ENCODE data around the gene THSD7A. TPM values are rescaled to one million over a fixed set of nuclear protein-coding genes. Genes with fewer than 3 reads are reported as not detected.

Gene THSD7A
- total and polyA plus RNA-seq, 10 of the 15 experiments (the other 5 are each of a cell fraction or from before 2014, with no cell fraction given) = 0.03 to 0.09 (median 0.03) TPM; not detected in 7

DNA sequence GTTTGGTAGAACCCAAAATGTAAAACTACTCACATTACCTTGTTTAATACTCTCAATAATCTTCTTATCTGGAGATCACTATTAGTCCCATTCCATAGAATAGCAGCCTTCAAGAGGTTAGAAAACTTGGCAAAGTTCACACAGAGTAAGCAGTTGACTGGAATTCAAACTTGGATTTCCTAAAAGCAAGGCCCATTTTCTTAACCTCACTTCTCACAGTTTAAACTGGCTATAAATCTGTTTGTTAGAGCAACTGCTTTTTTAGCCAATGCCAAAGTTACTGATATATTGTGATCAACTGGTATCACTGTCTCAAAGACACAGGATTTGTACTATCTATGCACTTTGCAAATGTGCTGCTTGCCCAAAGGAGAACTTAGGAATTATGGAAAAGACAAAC lies 230.2 kb downstream of the THSD7A start (continued):
- TF ChIP-seq, protein P1, sequence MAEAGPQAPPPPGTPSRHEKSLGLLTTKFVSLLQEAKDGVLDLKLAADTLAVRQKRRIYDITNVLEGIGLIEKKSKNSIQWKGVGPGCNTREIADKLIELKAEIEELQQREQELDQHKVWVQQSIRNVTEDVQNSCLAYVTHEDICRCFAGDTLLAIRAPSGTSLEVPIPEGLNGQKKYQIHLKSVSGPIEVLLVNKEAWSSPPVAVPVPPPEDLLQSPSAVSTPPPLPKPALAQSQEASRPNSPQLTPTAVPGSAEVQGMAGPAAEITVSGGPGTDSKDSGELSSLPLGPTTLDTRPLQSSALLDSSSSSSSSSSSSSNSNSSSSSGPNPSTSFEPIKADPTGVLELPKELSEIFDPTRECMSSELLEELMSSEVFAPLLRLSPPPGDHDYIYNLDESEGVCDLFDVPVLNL (IDR thresholded peaks at IDR 0.05; ENCODE audit: low read depth, low read length) = no peak
- TF ChIP-seq NBN (IDR thresholded peaks at IDR 0.05) = no peak
- no peak for TF ChIP-seq PAX5 (IDR thresholded peaks at IDR 0.05; ENCODE audit: borderline replicate concordance, low read depth, low read length)
- no peak for TF ChIP-seq IKZF1 (conservative IDR thresholded peaks at IDR 0.05)
- TF ChIP-seq, protein P2, sequence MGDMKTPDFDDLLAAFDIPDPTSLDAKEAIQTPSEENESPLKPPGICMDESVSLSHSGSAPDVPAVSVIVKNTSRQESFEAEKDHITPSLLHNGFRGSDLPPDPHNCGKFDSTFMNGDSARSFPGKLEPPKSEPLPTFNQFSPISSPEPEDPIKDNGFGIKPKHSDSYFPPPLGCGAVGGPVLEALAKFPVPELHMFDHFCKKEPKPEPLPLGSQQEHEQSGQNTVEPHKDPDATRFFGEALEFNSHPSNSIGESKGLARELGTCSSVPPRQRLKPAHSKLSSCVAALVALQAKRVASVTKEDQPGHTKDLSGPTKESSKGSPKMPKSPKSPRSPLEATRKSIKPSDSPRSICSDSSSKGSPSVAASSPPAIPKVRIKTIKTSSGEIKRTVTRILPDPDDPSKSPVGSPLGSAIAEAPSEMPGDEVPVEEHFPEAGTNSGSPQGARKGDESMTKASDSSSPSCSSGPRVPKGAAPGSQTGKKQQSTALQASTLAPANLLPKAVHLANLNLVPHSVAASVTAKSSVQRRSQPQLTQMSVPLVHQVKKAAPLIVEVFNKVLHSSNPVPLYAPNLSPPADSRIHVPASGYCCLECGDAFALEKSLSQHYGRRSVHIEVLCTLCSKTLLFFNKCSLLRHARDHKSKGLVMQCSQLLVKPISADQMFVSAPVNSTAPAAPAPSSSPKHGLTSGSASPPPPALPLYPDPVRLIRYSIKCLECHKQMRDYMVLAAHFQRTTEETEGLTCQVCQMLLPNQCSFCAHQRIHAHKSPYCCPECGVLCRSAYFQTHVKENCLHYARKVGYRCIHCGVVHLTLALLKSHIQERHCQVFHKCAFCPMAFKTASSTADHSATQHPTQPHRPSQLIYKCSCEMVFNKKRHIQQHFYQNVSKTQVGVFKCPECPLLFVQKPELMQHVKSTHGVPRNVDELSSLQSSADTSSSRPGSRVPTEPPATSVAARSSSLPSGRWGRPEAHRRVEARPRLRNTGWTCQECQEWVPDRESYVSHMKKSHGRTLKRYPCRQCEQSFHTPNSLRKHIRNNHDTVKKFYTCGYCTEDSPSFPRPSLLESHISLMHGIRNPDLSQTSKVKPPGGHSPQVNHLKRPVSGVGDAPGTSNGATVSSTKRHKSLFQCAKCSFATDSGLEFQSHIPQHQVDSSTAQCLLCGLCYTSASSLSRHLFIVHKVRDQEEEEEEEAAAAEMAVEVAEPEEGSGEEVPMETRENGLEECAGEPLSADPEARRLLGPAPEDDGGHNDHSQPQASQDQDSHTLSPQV (IDR thresholded peaks at IDR 0.05) = no peak
- TF ChIP-seq RB1 (IDR thresholded peaks at IDR 0.05; ENCODE audit: borderline replicate concordance) = no peak

DNA sequence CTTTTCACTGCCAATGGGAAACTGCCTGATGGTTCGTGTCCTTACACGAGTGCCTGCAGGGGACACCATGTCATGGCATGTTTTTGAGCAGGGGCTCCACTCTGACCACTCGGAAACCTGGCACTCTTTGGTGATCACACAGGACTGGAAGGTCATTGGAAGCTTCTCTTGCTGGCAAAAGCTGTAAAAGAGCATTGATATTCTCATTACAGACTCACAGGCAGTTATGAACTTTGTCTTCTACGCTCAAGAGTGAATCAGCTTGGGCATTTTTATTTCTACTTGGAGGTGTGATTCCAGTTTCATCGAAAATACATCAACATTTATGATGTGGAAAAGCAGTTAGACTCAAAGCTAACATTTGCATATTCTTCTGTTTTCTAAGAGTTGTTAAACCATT lies 238.7 kb downstream of the THSD7A start:
- Histone ChIP-seq H3K36me3 (ENCODE audit: control insufficient read depth in 2 of 2, insufficient read depth in 2 of 2, low read length in 1 of 2) (no peaks in the 10 kb centered on the region), H3K9ac (ENCODE audit: control insufficient read depth, insufficient read depth, low read length) (no peak overlapping the region), H2AFZ (ENCODE audit: control insufficient read depth, low read depth, low read length) (no peak overlapping the region), H3K79me2 (ENCODE audit: control insufficient read depth, insufficient read depth, low read length) (no peaks in the 10 kb centered on the region), H4K20me1 (ENCODE audit: control insufficient read depth, insufficient read depth) (no peaks in the 10 kb centered on the region), H3K27me3 (replicated peaks in 1 of 2; ENCODE audit: control insufficient read depth in 2 of 2, insufficient read depth in 2 of 2, low read length in 1 of 2) (no peaks in the 10 kb centered on the region), H3K4me3 (no peak overlapping the region), H3K27ac (ENCODE audit: control insufficient read depth, insufficient read depth) (no peak overlapping the region), H3K4me1 (ENCODE audit: control insufficient read depth, insufficient read depth, low read length) (no peaks in the 10 kb centered on the region), H3K4me2 (ENCODE audit: control insufficient read depth, insufficient read depth) (no peak overlapping the region), H3K9me3 (replicated peaks; ENCODE audit: control insufficient read depth, insufficient read depth, low read length) (no peaks in the 10 kb centered on the region)
- ATAC-seq (no peak), FAIRE-seq (no peak), DNase-seq (ENCODE audit: low read depth, low spot score) (no peak)
- ChIA-PET POLR2A (no interaction called here), CTCF (no interaction called here), SMC1A (ENCODE audit: uncharacterized antibody, unreplicated experiment) (no interaction called here), RAD21 (ENCODE audit: unreplicated experiment) (no interaction called here)
- BruUV-seq (replicated peaks) = no TSS peak
- 2% methylated on average over 5 of the region's 5 CpGs for WGBS (ENCODE audit: insufficient coverage, insufficient replicate concordance, low lambda C conversion rate, missing lambda C conversion rate)
- in situ Hi-C loops (cut with MboI) (no loop called here), intact Hi-C loops (cut with micrococcal nuclease; ENCODE audit: unreplicated experiment) (no loop called here)
- TF ChIP-seq ZNF24 (IDR thresholded peaks at IDR 0.05) = no peak
- TF ChIP-seq, protein P3, sequence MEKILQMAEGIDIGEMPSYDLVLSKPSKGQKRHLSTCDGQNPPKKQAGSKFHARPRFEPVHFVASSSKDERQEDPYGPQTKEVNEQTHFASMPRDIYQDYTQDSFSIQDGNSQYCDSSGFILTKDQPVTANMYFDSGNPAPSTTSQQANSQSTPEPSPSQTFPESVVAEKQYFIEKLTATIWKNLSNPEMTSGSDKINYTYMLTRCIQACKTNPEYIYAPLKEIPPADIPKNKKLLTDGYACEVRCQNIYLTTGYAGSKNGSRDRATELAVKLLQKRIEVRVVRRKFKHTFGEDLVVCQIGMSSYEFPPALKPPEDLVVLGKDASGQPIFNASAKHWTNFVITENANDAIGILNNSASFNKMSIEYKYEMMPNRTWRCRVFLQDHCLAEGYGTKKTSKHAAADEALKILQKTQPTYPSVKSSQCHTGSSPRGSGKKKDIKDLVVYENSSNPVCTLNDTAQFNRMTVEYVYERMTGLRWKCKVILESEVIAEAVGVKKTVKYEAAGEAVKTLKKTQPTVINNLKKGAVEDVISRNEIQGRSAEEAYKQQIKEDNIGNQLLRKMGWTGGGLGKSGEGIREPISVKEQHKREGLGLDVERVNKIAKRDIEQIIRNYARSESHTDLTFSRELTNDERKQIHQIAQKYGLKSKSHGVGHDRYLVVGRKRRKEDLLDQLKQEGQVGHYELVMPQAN (conservative IDR thresholded peaks at IDR 0.05) = no peak
- no peak for TF ChIP-seq SMC3 (IDR thresholded peaks at IDR 0.05; ENCODE audit: borderline replicate concordance, low read length)
- no peak for TF ChIP-seq NR2F1 (conservative IDR thresholded peaks at IDR 0.05)
- no peak for TF ChIP-seq SP1 (IDR thresholded peaks at IDR 0.05; ENCODE audit: low read depth, low read length)
- TF ChIP-seq BRCA1 (IDR thresholded peaks at IDR 0.05; ENCODE audit: low read depth, low read length) = no peak
- TF ChIP-seq ZSCAN29 (IDR thresholded peaks at IDR 0.05) = no peak
- no peak for TF ChIP-seq KAT2A (conservative IDR thresholded peaks at IDR 0.05; ENCODE audit: control insufficient read depth, low read depth, low read length)
- TF ChIP-seq POU2F2 (IDR thresholded peaks at IDR 0.05; ENCODE audit: borderline replicate concordance, low read depth, low read length) = no peak
- TF ChIP-seq ZNF274 (IDR thresholded peaks at IDR 0.05; ENCODE audit: insufficient read depth, insufficient read length) = no peak
- TF ChIP-seq SRF (IDR thresholded peaks at IDR 0.05; ENCODE audit: low read depth in 2 of 2, low read length in 2 of 2) = no peak
- TF ChIP-seq CBX5 (IDR thresholded peaks at IDR 0.05; ENCODE audit: low read depth) = no peak
- no peak for TF ChIP-seq NFYB (IDR thresholded peaks at IDR 0.05; ENCODE audit: insufficient read depth, low read depth, low read length)
- no peak for TF ChIP-seq CEBPB (IDR thresholded peaks at IDR 0.05; ENCODE audit: borderline replicate concordance in 1 of 2, low read depth in 2 of 2, low read length in 2 of 2)
